Mononuclear cell (primary cell): Measurements from ENCODE around the gene LIN9. TPM values are rescaled to one million over a fixed set of nuclear protein-coding genes. Genes with fewer than 3 reads are reported as not detected.
"Not testable (repeated sequence)": the region's sequence is repeated elsewhere in the genome, so short reads cannot be mapped to it uniquely, and the experiment has no call there.

ENCODE experiments used
- H3K27me3 ChIP-seq: 2 replicates; pipeline ENCODE4 v1.6.0; 2011; ENCODE audit warnings: low read length, control low read depth; ENCODE audit not compliant: insufficient read depth
- H3K4me1 ChIP-seq: 2 replicates; pipeline ENCODE4 v1.5.1; 2011; ENCODE audit warnings: mild to moderate bottlenecking, low read length, control low read depth; ENCODE audit not compliant: insufficient read depth
- H3K4me3 ChIP-seq: 2 replicates; pipeline ENCODE4 v1.5.1; 2011; ENCODE audit warnings: mild to moderate bottlenecking, low read length, moderate library complexity
- H3K9me3 ChIP-seq: 2 replicates; pipeline ENCODE4 v1.5.1; 2011; ENCODE audit warnings: low read depth, mild to moderate bottlenecking, control low read depth, low read length
- total RNA-seq: library from RNA; depleted of rRNA; stranded (reverse); fragments of >200 nt; gene quantifications from one replicate; pipeline ENCODE4 v1.2.3, GENCODE V29; 2012

The LIN9 gene
- total RNA-seq, 1 donor, result 2.4 TPM

GRCh38 chr1:226306425-226306824 lies 2.5 kb downstream of the LIN9 start:
- Histone ChIP-seq H3K4me1 (peaks cover 20% of the 10 kb centered on the region), H3K9me3 (no peaks in the 10 kb centered on the region), H3K27me3 (no peaks in the 10 kb centered on the region), H3K4me3 (no peak overlapping the region)

GRCh38 chr1:226305184-226305583 lies 3.8 kb downstream of the LIN9 start:
- Histone ChIP-seq H3K27me3 (no peaks in the 10 kb centered on the region), H3K9me3 (no peaks in the 10 kb centered on the region), H3K4me3 (no peak overlapping the region), H3K4me1 (peaks cover 19% of the 10 kb centered on the region)

- H3K4me1 ChIP-seq, result peaks cover 11% of the 10 kb centered on the region
- H3K27me3 ChIP-seq, result no peaks in the 10 kb centered on the region
- H3K4me3 ChIP-seq, result no peak overlapping the region
- H3K9me3 ChIP-seq, result no peaks in the 10 kb centered on the region
These were observed 4.5 kb downstream of the LIN9 start for GRCh38 chr1:226304291-226304955.

GRCh38 chr1:226302731-226303130 lies 6.2 kb downstream of the LIN9 start:
- H3K9me3 ChIP-seq, result no peaks in the 10 kb centered on the region
- H3K4me3 ChIP-seq, result no peak overlapping the region
- H3K4me1 ChIP-seq, result peaks cover 3% of the 10 kb centered on the region
- H3K27me3 ChIP-seq, result no peaks in the 10 kb centered on the region

- Histone ChIP-seq H3K4me3 (no peak overlapping the region), H3K27me3 (no peaks in the 10 kb centered on the region)
These were observed 12.1 kb downstream of the LIN9 start for GRCh38 chr1:226296911-226297310.

GRCh38 chr1:226293553-226293920 lies 15.4 kb downstream of the LIN9 start:
- H3K9me3 ChIP-seq, result no peaks in the 10 kb centered on the region
- H3K27me3 ChIP-seq, result no peaks in the 10 kb centered on the region
- no peaks in the 10 kb centered on the region for H3K4me1 ChIP-seq
- no peak overlapping the region for H3K4me3 ChIP-seq

More at GRCh38 chr1:226296911-226297310, 12.1 kb downstream of the LIN9 start:
- H3K4me1 ChIP-seq, result no peaks in the 10 kb centered on the region
- H3K9me3 ChIP-seq, result no peaks in the 10 kb centered on the region

- Histone ChIP-seq H3K9me3 (no peaks in the 10 kb centered on the region), H3K27me3 (no peaks in the 10 kb centered on the region), H3K4me1 (no peaks in the 10 kb centered on the region), H3K4me3 (no peak overlapping the region)
These were observed 16.0 kb downstream of the LIN9 start for GRCh38 chr1:226292874-226293552.

GRCh38 chr1:226287587-226287986 lies 21.4 kb downstream of the LIN9 start:
- H3K9me3 ChIP-seq, result no peaks in the 10 kb centered on the region
- H3K27me3 ChIP-seq, result no peaks in the 10 kb centered on the region
- H3K4me1 ChIP-seq, result no peaks in the 10 kb centered on the region
- no peak overlapping the region for H3K4me3 ChIP-seq

- Histone ChIP-seq H3K4me1 (no peaks in the 10 kb centered on the region), H3K9me3 (no peaks in the 10 kb centered on the region), H3K27me3 (no peaks in the 10 kb centered on the region), H3K4me3 (no peak overlapping the region)
These were observed 27.9 kb downstream of the LIN9 start for GRCh38 chr1:226281058-226281457.

GRCh38 chr1:226279498-226279897 lies 29.5 kb downstream of the LIN9 start:
- no peaks in the 10 kb centered on the region for H3K9me3 ChIP-seq
- H3K4me1 ChIP-seq, result no peaks in the 10 kb centered on the region
- no peaks in the 10 kb centered on the region for H3K27me3 ChIP-seq
- H3K4me3 ChIP-seq, result no peak overlapping the region

GRCh38 chr1:226277897-226278296 lies 31.1 kb downstream of the LIN9 start:
- no peaks in the 10 kb centered on the region for H3K27me3 ChIP-seq
- H3K4me1 ChIP-seq, result no peaks in the 10 kb centered on the region
- H3K4me3 ChIP-seq, result no peak overlapping the region
- no peaks in the 10 kb centered on the region for H3K9me3 ChIP-seq

- no peaks in the 10 kb centered on the region for H3K9me3 ChIP-seq
- H3K4me1 ChIP-seq, result no peaks in the 10 kb centered on the region
- no peaks in the 10 kb centered on the region for H3K27me3 ChIP-seq
- H3K4me3 ChIP-seq, result no peak overlapping the region
These were observed 32.0 kb downstream of the LIN9 start for GRCh38 chr1:226276987-226277386.

GRCh38 chr1:226276077-226276682 lies 32.8 kb downstream of the LIN9 start:
- H3K4me3 ChIP-seq, result no peak overlapping the region
- no peaks in the 10 kb centered on the region for H3K27me3 ChIP-seq
- H3K9me3 ChIP-seq, result no peaks in the 10 kb centered on the region
- no peaks in the 10 kb centered on the region for H3K4me1 ChIP-seq

- H3K9me3 ChIP-seq, result no peaks in the 10 kb centered on the region
- H3K4me3 ChIP-seq, result no peak overlapping the region
- H3K27me3 ChIP-seq, result no peaks in the 10 kb centered on the region
- H3K4me1 ChIP-seq, result no peaks in the 10 kb centered on the region
These were observed 34.8 kb downstream of the LIN9 start for GRCh38 chr1:226274138-226274537.

- not testable (repeated sequence) for H3K27me3 ChIP-seq, H3K9me3 ChIP-seq, H3K4me3 ChIP-seq, H3K4me1 ChIP-seq
These were observed 36.6 kb downstream of the LIN9 start for GRCh38 chr1:226272233-226272902.
